ENCODE measurements around the gene UBAP2.
"Not testable (repeated sequence)": the region's sequence is repeated elsewhere in the genome, so short reads cannot be mapped to it uniquely, and the experiment has no call there.

The UBAP2 gene

GRCh38 chr9:33964086-33964768, 84.5 kb downstream of the UBAP2 start:
- DNase-seq (ENCODE audit: low spot score): no peak

- DNase-seq (ENCODE audit: low spot score): not testable (repeated sequence)
Observed at GRCh38 chr9:33962468-33962867, 86.2 kb downstream of the UBAP2 start.

GRCh38 chr9:33959725-33960124, 89.0 kb downstream of the UBAP2 start:
- DNase-seq (ENCODE audit: low spot score): no peak

GRCh38 chr9:33956544-33956943, 92.1 kb downstream of the UBAP2 start:
- DNase-seq (ENCODE audit: low spot score): no peak

GRCh38 chr9:33952066-33952465, 96.6 kb downstream of the UBAP2 start:
- DNase-seq (ENCODE audit: low spot score): no peak

GRCh38 chr9:33950371-33950770, 98.3 kb downstream of the UBAP2 start:
- DNase-seq (ENCODE audit: low spot score): no peak

- no peak for DNase-seq (ENCODE audit: low spot score)
Observed at GRCh38 chr9:33946779-33947535, 101.7 kb downstream of the UBAP2 start.

GRCh38 chr9:33943389-33943788, 105.3 kb downstream of the UBAP2 start:
- peak; percentile 11 for DNase-seq (ENCODE audit: low spot score)

GRCh38 chr9:33942471-33943083, 106.1 kb downstream of the UBAP2 start:
- DNase-seq (ENCODE audit: low spot score): no peak

GRCh38 chr9:33939924-33940874, 108.5 kb downstream of the UBAP2 start:
- DNase-seq (ENCODE audit: low spot score): no peak

GRCh38 chr9:33934188-33934878, 114.4 kb downstream of the UBAP2 start:
- no peak for DNase-seq (ENCODE audit: low spot score)

- DNase-seq (ENCODE audit: low spot score): no peak
Observed at GRCh38 chr9:33932078-33932807, 116.4 kb downstream of the UBAP2 start.

GRCh38 chr9:33931326-33931725, 117.4 kb downstream of the UBAP2 start:
- DNase-seq (ENCODE audit: low spot score): no peak

GRCh38 chr9:33927694-33928093, 121.0 kb downstream of the UBAP2 start:
- DNase-seq (ENCODE audit: low spot score): no peak

GRCh38 chr9:33926746-33927485, 121.8 kb downstream of the UBAP2 start:
- no peak for DNase-seq (ENCODE audit: low spot score)

- DNase-seq (ENCODE audit: low spot score): peak; percentile 80
Observed at GRCh38 chr9:33924978-33925797, 123.5 kb downstream of the UBAP2 start.

GRCh38 chr9:33923998-33924701, 124.5 kb downstream of the UBAP2 start:
- no peak for DNase-seq (ENCODE audit: low spot score)

- DNase-seq (ENCODE audit: low spot score): no peak
Observed at GRCh38 chr9:33923079-33923478, 125.6 kb downstream of the UBAP2 start.

Data from pons (tissue), 1 donor.